Measurements from ENCODE around the gene CP. TPM values are rescaled to one million over a fixed set of nuclear protein-coding genes. Genes with fewer than 3 reads are reported as not detected.

The CP gene
- total and polyA plus RNA-seq, 2 of the 13 experiments (the other 11 are each of a cell fraction or from before 2014, with no cell fraction given), result 42.6 to 789 TPM

DNA sequence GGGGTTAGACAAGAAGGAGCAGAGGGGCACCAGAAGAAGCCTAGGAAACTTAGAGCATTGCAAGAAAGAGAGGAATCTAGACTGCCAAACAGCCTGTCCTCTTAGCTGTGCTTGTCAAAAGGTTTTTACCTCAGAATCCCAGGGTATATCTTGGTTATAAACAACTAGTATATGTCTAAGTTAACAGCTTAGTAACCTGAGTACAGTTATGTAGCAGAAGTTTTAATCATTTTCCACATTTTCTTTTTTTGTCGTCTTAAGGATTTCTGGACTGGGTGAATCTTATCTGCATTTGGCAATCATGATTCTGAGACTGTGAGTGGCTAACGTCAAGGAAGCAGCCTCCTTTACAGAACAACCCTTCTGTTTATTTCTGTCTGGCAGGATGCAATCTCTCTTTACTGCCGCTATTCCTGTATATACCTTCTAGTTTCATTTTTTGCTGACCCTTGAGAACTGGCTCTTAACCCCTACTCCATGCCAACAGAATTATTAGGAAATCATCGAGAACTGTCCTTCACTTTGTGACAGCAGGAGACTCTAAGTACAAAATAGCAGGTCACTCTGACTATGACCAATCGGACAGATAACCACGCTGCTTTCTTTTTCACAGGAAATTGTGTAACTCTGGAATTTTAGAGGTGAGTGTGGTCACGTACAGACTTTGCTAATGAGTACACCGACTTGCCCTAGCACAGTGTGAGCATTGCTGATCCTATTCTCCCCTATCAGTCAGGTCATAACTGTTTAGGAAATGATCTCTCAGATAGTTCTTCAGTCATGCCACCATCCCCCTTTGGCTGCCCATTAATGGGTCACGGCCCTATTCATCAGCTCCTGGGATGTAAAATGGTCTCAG is 3.3 kb upstream of the CP start (continued):
- TF ChIP-seq, protein P1, sequence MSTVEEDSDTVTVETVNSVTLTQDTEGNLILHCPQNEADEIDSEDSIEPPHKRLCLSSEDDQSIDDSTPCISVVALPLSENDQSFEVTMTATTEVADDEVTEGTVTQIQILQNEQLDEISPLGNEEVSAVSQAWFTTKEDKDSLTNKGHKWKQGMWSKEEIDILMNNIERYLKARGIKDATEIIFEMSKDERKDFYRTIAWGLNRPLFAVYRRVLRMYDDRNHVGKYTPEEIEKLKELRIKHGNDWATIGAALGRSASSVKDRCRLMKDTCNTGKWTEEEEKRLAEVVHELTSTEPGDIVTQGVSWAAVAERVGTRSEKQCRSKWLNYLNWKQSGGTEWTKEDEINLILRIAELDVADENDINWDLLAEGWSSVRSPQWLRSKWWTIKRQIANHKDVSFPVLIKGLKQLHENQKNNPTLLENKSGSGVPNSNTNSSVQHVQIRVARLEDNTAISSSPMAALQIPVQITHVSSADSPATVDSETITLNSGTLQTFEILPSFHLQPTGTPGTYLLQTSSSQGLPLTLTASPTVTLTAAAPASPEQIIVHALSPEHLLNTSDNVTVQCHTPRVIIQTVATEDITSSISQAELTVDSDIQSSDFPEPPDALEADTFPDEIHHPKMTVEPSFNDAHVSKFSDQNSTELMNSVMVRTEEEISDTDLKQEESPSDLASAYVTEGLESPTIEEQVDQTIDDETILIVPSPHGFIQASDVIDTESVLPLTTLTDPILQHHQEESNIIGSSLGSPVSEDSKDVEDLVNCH (CRISPR knock-in tag; IDR thresholded peaks at IDR 0.05), result no peak
- TF ChIP-seq WIZ (CRISPR knock-in tag; IDR thresholded peaks at IDR 0.05) (0 out of 2 replicates have a peak, but pooled peaks have one; percentile 3), ZNF547 (CRISPR knock-in tag; IDR thresholded peaks at IDR 0.05) (peak; percentile 53; the same call in 1 of the 2 replicates), ELF3 (CRISPR knock-in tag; IDR thresholded peaks at IDR 0.05) (peak; percentile 92; the same call in 1 of the 2 replicates), SMAD9 (CRISPR knock-in tag; IDR thresholded peaks at IDR 0.05) (0 out of 2 replicates have a peak, but pooled peaks have one; percentile 23), ZNF3 (CRISPR knock-in tag; IDR thresholded peaks at IDR 0.05) (no peak), EP300 (IDR thresholded peaks at IDR 0.05; ENCODE audit: low read depth in 2 of 2, low read length in 2 of 2) (peak; percentile 69 to 97; a peak in 3 of 4 replicates), EP300 (CRISPR knock-in tag; IDR thresholded peaks at IDR 0.05; ENCODE audit: borderline replicate concordance) (peak; percentile 88), ZNF644 (CRISPR knock-in tag; IDR thresholded peaks at IDR 0.05; ENCODE audit: low read depth) (peak; percentile 73; the same call in 1 of the 2 replicates), ZNF367 (CRISPR knock-in tag; IDR thresholded peaks at IDR 0.05; ENCODE audit: borderline replicate concordance) (no peak), ZNF33B (CRISPR knock-in tag; IDR thresholded peaks at IDR 0.05) (no peak; the same call in 1 of the 2 replicates), NCOR1 (IDR thresholded peaks at IDR 0.05; ENCODE audit: borderline replicate concordance, low read length) (peak; percentile 81; the same call in 1 of the 2 replicates), SOX5 (CRISPR knock-in tag; IDR thresholded peaks at IDR 0.05; ENCODE audit: borderline replicate concordance) (peak; percentile 94), ZNF780A (CRISPR knock-in tag; IDR thresholded peaks at IDR 0.05) (0 out of 2 replicates have a peak, but pooled peaks have one; percentile 66), GZF1 (CRISPR knock-in tag; IDR thresholded peaks at IDR 0.05) (peak; percentile 43; the same call in 1 of the 2 replicates), FOXO1 (CRISPR knock-in tag; IDR thresholded peaks at IDR 0.05) (peak; percentile 91), MIXL1 (CRISPR knock-in tag; IDR thresholded peaks at IDR 0.05) (peak; percentile 98), ATAD3A (CRISPR knock-in tag; IDR thresholded peaks at IDR 0.05) (no peak), ZNF747 (CRISPR knock-in tag; IDR thresholded peaks at IDR 0.05; ENCODE audit: borderline replicate concordance) (peak; percentile 51; the same call in 1 of the 2 replicates), GABPA (IDR thresholded peaks at IDR 0.05; ENCODE audit: low read depth, low read length) (no peak), GABPA (CRISPR knock-in tag; IDR thresholded peaks at IDR 0.05; ENCODE audit: low read depth) (peak; percentile 78), ZSCAN21 (CRISPR knock-in tag; IDR thresholded peaks at IDR 0.05; ENCODE audit: borderline replicate concordance) (no peak), ZNF746 (CRISPR knock-in tag; IDR thresholded peaks at IDR 0.05) (peak; percentile 31; the same call in 1 of the 2 replicates), ISL2 (CRISPR knock-in tag; IDR thresholded peaks at IDR 0.05) (peak; percentile 98)
- TF ChIP-seq, protein P2, sequence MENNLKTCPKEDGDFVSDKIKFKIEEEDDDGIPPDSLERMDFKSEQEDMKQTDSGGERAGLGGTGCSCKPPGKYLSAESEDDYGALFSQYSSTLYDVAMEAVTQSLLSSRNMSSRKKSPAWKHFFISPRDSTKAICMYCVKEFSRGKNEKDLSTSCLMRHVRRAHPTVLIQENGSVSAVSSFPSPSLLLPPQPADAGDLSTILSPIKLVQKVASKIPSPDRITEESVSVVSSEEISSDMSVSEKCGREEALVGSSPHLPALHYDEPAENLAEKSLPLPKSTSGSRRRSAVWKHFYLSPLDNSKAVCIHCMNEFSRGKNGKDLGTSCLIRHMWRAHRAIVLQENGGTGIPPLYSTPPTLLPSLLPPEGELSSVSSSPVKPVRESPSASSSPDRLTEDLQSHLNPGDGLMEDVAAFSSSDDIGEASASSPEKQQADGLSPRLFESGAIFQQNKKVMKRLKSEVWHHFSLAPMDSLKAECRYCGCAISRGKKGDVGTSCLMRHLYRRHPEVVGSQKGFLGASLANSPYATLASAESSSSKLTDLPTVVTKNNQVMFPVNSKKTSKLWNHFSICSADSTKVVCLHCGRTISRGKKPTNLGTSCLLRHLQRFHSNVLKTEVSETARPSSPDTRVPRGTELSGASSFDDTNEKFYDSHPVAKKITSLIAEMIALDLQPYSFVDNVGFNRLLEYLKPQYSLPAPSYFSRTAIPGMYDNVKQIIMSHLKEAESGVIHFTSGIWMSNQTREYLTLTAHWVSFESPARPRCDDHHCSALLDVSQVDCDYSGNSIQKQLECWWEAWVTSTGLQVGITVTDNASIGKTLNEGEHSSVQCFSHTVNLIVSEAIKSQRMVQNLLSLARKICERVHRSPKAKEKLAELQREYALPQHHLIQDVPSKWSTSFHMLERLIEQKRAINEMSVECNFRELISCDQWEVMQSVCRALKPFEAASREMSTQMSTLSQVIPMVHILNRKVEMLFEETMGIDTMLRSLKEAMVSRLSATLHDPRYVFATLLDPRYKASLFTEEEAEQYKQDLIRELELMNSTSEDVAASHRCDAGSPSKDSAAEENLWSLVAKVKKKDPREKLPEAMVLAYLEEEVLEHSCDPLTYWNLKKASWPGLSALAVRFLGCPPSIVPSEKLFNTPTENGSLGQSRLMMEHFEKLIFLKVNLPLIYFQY (CRISPR knock-in tag; IDR thresholded peaks at IDR 0.05; ENCODE audit: borderline replicate concordance), result no peak; the same call in 1 of the 2 replicates

Measured in HepG2 (cell line).